ENCODE data around the gene SSH2. TPM values are rescaled to one million over a fixed set of nuclear protein-coding genes. Genes with fewer than 3 reads are reported as not detected.

SSH2 gene
- total and polyA plus RNA-seq, 9 of the 15 experiments (the other 6 are each of a cell fraction or from before 2014, with no cell fraction given) = 3.9 to 16.1 (median 10.2) TPM

DNA sequence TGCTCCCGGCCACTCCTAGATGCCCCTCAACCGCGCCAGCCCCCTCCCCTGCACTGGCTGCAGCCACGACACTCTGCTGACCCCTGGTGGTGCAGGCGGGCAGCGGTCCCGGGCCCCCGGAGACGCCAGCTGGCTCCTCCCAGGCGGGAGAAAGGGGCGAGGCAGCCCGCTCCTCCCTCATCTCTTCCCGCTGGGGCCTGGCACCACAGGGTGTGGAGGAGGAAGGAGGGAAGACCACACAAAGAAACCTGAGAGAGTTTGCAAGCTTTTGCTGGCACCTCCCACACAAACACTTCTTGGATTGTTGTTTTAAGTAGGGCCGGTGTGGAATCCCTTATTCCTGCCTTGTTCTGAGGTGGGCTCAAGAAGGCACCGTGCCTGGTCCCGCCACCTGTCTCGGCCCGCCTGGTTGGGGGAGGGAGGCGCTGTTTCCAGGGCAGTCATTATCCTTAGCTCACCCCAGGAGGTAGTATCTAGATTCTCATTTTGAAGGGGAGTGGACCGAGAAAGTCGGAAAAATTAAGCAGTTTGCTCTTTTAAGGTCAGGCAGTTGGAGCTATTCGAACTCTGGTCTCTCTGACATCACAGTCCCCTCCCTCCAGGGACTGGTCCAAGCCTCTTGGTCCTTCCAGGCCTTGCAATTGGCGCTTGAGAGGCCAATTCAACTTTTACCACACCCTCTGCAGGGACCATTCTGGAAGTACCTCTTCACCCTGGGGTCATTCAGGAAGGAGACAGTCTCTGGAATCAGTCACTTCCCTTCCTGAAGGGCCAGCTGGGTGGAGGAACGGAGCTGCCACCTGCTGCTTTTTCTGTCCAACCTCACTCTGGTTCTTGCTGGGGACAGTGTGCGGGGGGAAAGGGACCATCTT lies 338.1 kb downstream of the SSH2 start (continued):
- TF ChIP-seq, protein P1, sequence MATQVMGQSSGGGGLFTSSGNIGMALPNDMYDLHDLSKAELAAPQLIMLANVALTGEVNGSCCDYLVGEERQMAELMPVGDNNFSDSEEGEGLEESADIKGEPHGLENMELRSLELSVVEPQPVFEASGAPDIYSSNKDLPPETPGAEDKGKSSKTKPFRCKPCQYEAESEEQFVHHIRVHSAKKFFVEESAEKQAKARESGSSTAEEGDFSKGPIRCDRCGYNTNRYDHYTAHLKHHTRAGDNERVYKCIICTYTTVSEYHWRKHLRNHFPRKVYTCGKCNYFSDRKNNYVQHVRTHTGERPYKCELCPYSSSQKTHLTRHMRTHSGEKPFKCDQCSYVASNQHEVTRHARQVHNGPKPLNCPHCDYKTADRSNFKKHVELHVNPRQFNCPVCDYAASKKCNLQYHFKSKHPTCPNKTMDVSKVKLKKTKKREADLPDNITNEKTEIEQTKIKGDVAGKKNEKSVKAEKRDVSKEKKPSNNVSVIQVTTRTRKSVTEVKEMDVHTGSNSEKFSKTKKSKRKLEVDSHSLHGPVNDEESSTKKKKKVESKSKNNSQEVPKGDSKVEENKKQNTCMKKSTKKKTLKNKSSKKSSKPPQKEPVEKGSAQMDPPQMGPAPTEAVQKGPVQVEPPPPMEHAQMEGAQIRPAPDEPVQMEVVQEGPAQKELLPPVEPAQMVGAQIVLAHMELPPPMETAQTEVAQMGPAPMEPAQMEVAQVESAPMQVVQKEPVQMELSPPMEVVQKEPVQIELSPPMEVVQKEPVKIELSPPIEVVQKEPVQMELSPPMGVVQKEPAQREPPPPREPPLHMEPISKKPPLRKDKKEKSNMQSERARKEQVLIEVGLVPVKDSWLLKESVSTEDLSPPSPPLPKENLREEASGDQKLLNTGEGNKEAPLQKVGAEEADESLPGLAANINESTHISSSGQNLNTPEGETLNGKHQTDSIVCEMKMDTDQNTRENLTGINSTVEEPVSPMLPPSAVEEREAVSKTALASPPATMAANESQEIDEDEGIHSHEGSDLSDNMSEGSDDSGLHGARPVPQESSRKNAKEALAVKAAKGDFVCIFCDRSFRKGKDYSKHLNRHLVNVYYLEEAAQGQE (IDR thresholded peaks at IDR 0.05; ENCODE audit: borderline replicate concordance) = peak; percentile 80
- TF ChIP-seq, protein P1 (CRISPR knock-in tag; IDR thresholded peaks at IDR 0.05; ENCODE audit: low read depth) = no peak
- TF ChIP-seq CHD1 (IDR thresholded peaks at IDR 0.05; ENCODE audit: low read length) = no peak
- TF ChIP-seq GABPB2 (CRISPR knock-in tag; conservative IDR thresholded peaks at IDR 0.05) = no peak
- no peak for TF ChIP-seq EHMT2 (IDR thresholded peaks at IDR 0.05)
- TF ChIP-seq SETDB1 (IDR thresholded peaks at IDR 0.05; ENCODE audit: low read length) = no peak
- TF ChIP-seq HINFP (tag; conservative IDR thresholded peaks at IDR 0.05; ENCODE audit: low read depth) = no peak
- TF ChIP-seq ARID3B (CRISPR knock-in tag; IDR thresholded peaks at IDR 0.05; ENCODE audit: borderline replicate concordance) = no peak
- no peak for TF ChIP-seq HOXB6 (CRISPR knock-in tag; IDR thresholded peaks at IDR 0.05; ENCODE audit: borderline replicate concordance)
- TF ChIP-seq ZBTB17 (CRISPR knock-in tag; IDR thresholded peaks at IDR 0.05) = 0 out of 2 replicates have a peak, but pooled peaks have one; percentile 39
- TF ChIP-seq ZNF398 (CRISPR knock-in tag; IDR thresholded peaks at IDR 0.05) = no peak
- no peak for TF ChIP-seq ARHGAP35 (IDR thresholded peaks at IDR 0.05; ENCODE audit: partially characterized antibody)
- TF ChIP-seq ATF1 (CRISPR knock-in tag; IDR thresholded peaks at IDR 0.05) = no peak
- peak; percentile 46; the same call in 1 of the 2 replicates for TF ChIP-seq ATF1 (tag; IDR thresholded peaks at IDR 0.05)
- TF ChIP-seq ESRRA (IDR thresholded peaks at IDR 0.05; ENCODE audit: borderline replicate concordance, low read depth) = peak; percentile 21; the same call in 1 of the 2 replicates
